ENCODE results near the gene SLC1A2. TPM values are rescaled to one million over a fixed set of nuclear protein-coding genes. Genes with fewer than 3 reads are reported as not detected.

The SLC1A2 gene
- total RNA-seq, 1 donor from 2014 or later, result 0.58 TPM

DNA sequence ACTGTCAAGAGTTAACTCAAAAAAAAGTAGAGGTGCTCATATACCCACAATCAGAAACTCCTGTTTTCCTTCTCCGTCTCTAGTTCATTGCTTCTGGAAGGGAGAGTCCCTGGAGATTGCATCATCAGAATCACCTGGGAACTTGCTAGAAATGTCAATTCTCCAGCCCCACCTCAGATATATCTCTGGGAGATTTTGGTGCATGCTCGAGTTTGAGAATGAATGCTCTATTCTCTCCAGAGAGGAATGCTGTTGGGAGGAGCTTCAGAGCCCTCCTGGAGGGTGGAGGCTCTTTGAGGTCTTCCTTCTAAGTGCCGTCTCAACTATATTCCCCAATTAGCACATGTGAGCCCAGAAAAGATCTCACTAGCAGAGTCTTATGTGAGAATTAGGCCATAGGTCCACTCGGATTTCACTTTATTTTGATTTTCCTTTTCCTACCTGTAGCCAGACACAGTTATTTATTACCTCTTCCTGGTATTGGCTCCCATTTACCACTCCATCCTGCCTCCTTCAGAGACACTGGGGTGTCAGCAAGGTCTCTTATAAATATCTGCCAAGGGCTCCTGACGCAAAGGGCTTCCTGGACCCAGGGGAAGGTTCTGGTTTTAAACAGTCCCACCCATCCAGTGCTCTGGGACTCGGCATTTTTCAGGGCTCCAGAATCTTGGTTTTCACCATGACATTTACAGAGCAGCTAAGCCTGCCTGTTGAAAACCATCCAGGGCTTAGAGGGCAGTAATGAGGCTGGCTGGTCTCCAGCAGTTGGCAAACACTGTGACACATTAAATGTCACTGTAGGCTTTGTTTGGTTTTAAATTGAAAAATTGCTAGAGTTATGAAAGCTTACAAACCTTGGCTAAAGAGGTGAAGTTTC, 144.2 kb downstream of the SLC1A2 start:
- peak; percentile 65 for DNase-seq (ENCODE audit: low spot score)

- no peak for DNase-seq (ENCODE audit: low spot score)
Measured at GRCh38 chr11:35272391-35272902, 146.9 kb downstream of the SLC1A2 start.

DNA sequence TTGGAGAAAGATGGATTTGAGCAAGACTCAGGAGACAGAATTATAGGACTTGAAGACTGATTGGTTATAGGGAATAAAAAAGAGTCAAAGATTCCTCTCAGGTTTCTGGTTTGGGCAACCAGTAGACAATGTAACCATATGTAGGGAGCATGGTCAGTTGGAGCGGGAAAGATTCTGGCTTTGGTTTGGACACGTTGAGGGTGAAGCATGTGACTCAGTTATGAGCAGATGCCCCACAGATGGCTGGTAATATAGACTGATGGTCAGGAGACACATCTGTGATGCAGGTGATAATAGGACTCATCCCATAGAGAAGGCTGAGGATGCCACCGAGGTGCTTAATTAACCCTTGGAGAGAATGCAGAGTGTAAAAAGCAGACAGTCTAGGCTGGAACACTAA, 148.3 kb downstream of the SLC1A2 start:
- DNase-seq (ENCODE audit: low spot score), result no peak

- DNase-seq (ENCODE audit: low spot score), result no peak
Measured at GRCh38 chr11:35270342-35270741, 149.0 kb downstream of the SLC1A2 start.

- DNase-seq (ENCODE audit: low spot score), result no peak
Measured at GRCh38 chr11:35267504-35267903, 151.9 kb downstream of the SLC1A2 start.

DNA sequence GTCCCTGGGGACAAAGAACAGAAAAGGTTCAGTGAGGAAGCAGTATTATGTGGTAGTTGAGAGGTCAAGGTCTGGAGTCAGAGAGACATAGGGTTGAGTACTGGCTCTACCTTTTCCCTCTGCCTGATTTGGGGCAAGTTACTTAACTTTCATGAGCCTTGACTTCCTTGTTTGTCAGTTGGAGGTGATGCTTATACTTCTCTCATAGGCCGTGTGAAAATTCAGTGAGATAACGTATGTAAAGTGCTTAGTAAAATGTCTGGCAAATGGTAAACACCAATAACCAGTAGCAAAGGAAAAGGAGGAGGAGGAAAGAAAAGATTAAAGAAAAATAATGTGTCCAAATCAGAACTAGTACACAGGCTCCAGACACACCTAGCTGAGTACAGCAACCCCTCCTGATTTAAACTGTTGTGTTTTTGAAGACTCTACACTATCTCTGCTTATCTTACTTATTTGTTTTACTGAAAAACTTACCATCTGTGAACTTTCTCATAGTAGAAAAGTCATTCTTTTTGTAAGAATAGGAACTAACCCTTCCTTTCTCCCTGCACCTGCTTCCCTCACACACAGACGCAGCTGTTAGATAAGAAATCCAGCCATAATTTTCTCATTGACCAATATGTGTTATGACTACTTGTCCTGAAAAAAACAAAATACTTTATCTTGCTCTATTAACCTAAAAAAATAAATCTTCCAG, 153.5 kb downstream of the SLC1A2 start:
- DNase-seq (ENCODE audit: low spot score), result no peak

DNA sequence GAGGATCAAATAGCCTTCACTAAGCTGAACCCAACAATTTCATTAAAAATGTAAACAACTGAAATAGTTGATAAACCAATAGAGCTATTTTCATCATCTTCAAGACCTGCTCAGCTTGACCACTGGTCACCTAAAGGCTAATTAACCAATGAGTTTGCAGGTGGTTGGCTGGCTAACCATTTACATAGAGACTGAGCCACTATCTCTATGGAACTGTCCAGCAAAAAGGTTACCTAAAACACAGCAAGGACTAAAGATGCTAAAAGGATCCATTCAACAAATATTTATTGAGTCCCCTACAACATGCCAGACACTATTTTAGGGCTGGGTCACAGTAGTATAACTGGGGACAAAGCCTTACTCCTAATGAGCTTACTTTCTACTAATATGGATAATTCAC, 156.6 kb downstream of the SLC1A2 start:
- DNase-seq (ENCODE audit: low spot score), result no peak

- DNase-seq (ENCODE audit: low spot score), result no peak
Measured at GRCh38 chr11:35262056-35262455, 157.3 kb downstream of the SLC1A2 start.

DNA sequence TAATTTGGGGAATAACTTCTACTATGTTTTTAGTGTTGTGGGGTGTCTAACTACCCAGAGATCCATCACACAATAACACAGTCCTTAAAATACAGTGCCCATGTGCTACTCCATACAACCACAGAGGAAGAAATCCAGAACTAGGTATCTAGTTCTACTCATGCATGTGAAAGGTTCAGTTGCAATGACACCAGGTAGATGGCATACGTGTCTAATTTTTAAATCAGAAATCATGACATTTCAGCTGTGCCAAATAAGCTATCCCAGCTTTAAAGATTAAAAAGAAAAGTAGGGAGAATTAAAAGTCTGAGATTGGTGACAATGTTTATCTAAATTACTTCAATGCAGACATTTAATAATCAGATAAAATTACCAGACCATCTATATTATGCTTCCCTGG, 158.2 kb downstream of the SLC1A2 start:
- no peak for DNase-seq (ENCODE audit: low spot score)

DNA sequence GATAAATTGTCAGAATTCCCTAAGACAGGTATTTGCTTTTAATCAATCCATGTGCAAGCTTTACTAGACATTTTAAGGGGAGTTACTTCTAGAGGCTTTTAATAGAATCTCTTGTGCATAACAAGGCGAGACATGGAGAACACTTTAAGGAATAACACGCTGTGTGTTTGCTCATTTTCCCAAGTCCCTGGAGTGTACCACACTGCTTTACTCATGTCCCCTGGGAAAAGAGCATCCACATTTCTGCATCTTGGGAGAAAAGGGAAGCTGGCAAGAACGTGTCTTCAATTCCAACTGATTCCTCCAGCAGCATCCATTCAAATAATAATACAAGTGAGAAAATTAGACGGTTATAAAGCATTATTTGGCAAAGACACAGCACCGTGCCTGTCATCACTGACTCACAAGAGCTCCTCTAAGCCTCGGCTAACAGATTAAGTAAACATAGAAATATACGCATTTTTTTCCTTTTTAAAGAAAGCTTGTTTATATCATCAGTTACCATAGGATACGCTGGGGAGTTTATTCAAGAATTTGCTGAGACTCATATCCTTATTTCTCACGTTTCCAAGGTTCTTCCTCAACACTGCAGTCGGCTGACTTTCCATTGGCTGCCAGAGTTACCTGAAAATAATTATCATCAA, 158.9 kb downstream of the SLC1A2 start:
- DNase-seq (ENCODE audit: low spot score), result no peak

DNA sequence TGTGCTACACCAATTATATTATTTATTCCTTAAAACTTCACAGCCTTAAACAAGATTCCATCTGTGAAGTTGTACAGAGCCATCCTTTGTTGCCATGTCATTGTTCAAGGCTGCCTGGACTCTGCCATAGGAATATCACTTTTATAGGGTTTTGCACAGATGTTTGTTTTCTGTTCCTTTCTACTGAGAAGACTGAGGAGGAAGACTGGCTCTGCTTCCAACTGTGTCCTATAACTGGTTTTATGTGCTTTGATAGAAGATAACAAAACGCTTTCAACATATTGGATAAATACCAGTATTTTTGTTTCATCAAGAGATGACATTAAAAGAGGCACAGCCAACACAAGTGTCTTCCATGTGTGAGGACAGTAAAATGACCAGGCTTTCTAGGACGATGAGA, 159.8 kb downstream of the SLC1A2 start:
- DNase-seq (ENCODE audit: low spot score), result no peak

DNA sequence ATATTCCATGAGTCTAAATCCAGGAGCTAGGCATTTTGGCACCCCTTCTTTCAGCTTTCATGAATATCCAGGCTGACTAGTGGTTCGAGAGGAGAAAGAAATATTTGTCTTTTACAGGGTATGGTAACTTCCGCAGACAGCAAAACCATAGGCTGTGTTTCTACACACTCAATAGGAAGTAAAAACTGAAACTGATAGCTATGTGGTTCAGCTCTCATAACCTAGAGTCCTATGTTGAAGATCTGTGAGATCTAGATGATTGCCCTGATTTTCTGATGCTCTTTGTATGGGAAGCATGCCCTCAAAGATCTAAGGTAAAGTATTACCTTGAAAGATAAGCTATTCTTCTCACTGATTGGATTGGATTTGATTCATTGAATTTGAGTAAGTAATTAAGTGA, 162.1 kb downstream of the SLC1A2 start:
- no peak for DNase-seq (ENCODE audit: low spot score)

DNA sequence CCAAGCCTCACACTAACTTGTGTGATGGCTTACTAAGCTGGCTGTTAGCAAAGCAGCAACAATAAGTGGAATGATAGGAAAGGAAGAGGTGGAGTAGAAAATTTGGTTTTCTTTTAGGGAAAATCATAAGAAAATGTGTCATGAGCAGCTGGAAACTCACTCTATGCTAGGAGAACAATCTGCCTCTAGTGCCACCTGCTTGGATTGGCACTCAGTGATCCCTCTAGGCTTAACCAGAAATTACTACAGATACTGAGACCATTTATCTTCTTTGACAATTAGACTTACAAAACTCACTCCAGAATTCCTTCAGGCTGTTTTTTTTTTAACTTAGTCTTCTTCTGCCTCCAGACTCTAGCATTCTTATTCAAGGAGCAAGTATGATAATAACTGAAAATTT, 163.1 kb downstream of the SLC1A2 start:
- no peak for DNase-seq (ENCODE audit: low spot score)

- no peak for DNase-seq (ENCODE audit: low spot score)
Measured at GRCh38 chr11:35255514-35255913, 163.8 kb downstream of the SLC1A2 start.

DNA sequence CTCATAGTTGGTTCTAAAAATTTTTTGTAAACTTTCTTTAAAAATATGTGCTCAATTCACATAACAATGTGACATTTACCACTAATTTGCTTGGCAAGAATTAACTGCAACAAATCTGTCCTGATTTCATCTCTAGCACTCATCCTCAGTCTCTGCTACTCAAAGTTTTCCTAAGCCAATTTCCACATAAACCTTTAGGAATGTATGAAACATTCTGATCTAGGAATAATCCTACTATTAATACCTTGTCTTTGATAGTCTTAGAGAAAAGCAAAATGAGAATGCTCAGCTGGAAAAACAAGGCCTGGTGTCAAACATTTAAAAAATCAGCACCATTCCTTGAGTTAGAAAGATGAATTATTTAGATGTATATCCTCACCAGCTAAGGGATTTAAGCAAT, 166.1 kb downstream of the SLC1A2 start:
- DNase-seq (ENCODE audit: low spot score), result no peak

GRCh38 chr11:35250621-35251020, 168.7 kb downstream of the SLC1A2 start:
- DNase-seq (ENCODE audit: low spot score), result no peak

- DNase-seq (ENCODE audit: low spot score), result no peak
Measured at GRCh38 chr11:35250192-35250591, 169.2 kb downstream of the SLC1A2 start.

DNA sequence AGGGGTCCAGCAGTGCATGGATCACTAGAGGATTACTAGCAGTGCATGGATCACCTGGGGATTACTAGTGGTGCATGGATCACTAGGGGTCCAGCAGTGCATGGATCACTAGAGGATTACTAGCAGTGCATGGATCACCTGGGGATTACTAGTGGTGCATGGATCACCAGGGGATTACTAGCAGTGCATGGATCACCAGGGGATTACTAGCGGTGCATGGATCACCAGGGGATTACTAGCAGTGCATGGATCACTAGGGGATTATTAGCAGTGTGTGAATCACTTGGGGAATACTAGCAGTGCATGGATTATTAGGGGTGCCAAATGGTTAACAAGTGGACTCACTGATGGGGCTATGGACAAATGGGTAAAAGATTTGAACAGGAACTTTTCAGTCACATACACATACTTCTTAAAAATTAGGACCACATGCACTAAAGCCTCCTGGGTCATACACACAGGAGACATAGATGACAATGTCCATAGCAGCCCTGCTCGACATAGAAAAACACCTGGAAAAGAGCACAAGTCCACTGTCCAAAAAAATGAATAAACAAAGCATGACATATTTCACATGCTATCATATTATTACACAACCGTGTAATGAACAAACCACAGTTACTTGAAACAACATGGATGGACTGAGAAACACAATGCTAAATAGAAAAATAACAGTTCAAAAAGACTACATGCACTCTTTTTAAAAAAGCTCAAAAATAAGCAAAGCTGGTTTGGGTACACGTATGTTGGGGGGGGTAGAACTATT, 170.6 kb downstream of the SLC1A2 start:
- DNase-seq (ENCODE audit: low spot score), result no peak

DNA sequence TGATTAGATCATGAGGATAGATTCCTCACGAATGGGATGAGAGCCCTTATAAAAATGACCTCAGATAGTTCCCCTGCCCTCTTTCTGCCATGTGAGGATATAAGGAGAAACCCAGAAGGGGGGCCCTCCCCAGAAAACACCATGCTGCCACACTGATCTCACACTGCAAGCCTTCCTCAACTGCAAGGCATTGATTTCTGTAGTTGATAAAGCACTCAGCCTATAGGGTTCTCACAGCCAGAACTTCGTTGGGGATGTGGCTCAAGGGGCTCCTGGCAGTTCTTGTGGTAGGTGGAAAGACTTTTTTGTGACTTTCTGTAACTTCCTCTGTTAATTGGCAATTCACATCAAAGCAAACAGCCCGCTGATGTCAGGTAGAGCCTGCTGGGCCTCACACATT, 171.5 kb downstream of the SLC1A2 start:
- no peak for DNase-seq (ENCODE audit: low spot score)

- DNase-seq (ENCODE audit: low spot score), result peak; percentile 33
Measured at GRCh38 chr11:35247428-35247827, 171.9 kb downstream of the SLC1A2 start.

DNA sequence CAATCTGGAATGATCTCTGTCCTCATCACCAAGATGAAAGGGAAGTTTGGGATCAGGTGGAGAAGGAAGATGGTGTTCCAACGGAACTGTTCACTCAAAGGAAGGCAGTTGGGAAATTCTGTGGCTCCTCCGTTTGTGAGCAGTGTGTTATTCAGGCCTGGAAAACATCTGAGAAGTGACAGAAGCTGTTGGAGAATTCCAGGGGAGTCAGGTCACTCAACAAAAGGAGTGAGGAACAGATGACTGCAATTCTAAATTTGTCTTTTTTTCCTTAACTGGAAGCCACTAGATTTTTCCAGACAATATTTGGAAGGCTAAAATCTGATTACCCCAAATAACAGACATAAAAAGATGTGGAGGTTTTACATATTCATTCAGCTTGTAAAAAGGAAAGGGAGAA, 172.6 kb downstream of the SLC1A2 start:
- peak; percentile 56 for DNase-seq (ENCODE audit: low spot score)

GRCh38 chr11:35245786-35246185, 173.6 kb downstream of the SLC1A2 start:
- no peak for DNase-seq (ENCODE audit: low spot score)
